SK-N-SH (cell line): ENCODE results near the gene SLC12A7.

ENCODE experiments used
- CTCF ChIP-seq: fragments of 200-600 bp; sonication (generic); IDR thresholded peaks from 2 replicates; pipeline ENCODE4 v1.6.1; 2017; ENCODE audit warnings: antibody characterized with exemption, mild to moderate bottlenecking, moderate library complexity
- JUND ChIP-seq: IDR thresholded peaks from 2 replicates; pipeline ENCODE4 v1.4.0; 2012
- MEF2A ChIP-seq: IDR thresholded peaks from 2 replicates; pipeline ENCODE4 v1.4.0; 2012; ENCODE audit warnings: low read depth, borderline replicate concordance
- RCOR1 ChIP-seq: fragments of 150-350 bp; IDR thresholded peaks from 2 replicates; pipeline ENCODE4 v1.6.1; 2017; ENCODE audit warnings: antibody characterized with exemption, low read length
- REST ChIP-seq: IDR thresholded peaks from 2 replicates; pipeline ENCODE4 v1.6.1; 2012; ENCODE audit warnings: mild to moderate bottlenecking, low read depth, low read length, moderate library complexity
- RXRA ChIP-seq: IDR thresholded peaks from 2 replicates; pipeline ENCODE4 v1.4.0; 2012; ENCODE audit warnings: low read depth, mild to moderate bottlenecking, borderline replicate concordance
- SMC3 ChIP-seq: IDR thresholded peaks from 2 replicates; pipeline ENCODE4 v1.6.1; 2012; ENCODE audit warnings: low read depth, low read length, improper control_type of control experiment
- TAF1 ChIP-seq: IDR thresholded peaks from 2 replicates; pipeline ENCODE4 v1.6.1; 2012; ENCODE audit warnings: low read depth, mild to moderate bottlenecking, low read length, moderate library complexity, borderline replicate concordance
- TEAD4 ChIP-seq: IDR thresholded peaks from 2 replicates; pipeline ENCODE4 v1.4.0; 2012; ENCODE audit warnings: mild to moderate bottlenecking, borderline replicate concordance; ENCODE audit not compliant: insufficient read depth
- YY1 ChIP-seq: IDR thresholded peaks from 2 replicates; pipeline ENCODE4 v1.4.0; 2012; ENCODE audit warnings: low read depth, mild to moderate bottlenecking

- TF ChIP-seq CTCF (no peak), YY1 (no peak), JUND (no peak), SMC3 (no peak), TAF1 (no peak), TEAD4 (no peak), RCOR1 (no peak), RXRA (no peak), REST (no peak), MEF2A (no peak)
Observed at GRCh38 chr5:1133510-1134201, 21.8 kb upstream of the SLC12A7 start.
